ENCODE measurements around the gene RANGRF.
"Not testable (repeated sequence)": the region's sequence is repeated elsewhere in the genome, so short reads cannot be mapped to it uniquely, and the experiment has no call there.

RANGRF gene, protein sequence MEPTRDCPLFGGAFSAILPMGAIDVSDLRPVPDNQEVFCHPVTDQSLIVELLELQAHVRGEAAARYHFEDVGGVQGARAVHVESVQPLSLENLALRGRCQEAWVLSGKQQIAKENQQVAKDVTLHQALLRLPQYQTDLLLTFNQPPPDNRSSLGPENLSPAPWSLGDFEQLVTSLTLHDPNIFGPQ

DNA sequence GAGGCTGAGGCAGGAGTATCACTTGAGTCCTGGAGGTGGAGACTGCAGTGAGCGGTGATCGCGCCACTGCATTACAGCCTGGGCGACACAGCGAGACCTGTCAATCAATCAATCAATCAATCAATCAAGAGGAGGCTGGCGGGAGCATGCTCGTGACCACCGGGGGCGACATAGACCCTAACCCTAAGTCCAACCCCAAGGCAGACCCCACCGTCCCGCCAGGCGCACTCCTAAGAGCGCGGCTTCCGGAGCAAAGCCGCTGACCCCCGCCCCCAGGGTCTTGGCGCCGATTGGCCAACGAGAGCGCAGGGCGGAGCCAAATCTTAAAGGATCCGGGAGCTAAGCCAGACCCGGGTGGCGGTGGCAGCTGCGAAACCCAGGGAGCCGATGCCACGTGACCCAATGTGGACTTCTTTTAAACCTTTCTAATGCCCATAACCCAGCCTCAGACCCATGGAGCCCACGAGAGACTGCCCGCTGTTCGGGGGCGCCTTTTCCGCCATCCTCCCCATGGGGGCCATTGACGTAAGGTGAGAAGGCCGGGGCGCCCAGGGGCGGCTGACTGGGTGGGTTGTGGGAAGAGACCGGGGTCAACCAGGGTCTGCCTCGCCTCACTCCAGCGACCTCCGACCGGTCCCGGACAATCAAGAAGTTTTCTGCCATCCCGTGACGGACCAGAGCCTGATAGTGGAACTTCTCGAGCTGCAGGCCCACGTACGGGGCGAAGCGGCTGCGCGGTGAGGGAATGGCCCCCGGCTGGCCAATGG is at the start of gene RANGRF:
Gene RANGRF (plus strand): TSS at position 335 of the 767 bp plus-strand sequence. CDS start 119 bp downstream, at position 454.
- DNase-seq (ENCODE audit: low read depth in 1 of 2, low spot score in 1 of 2) = peak; percentile 69 to 70

DNA sequence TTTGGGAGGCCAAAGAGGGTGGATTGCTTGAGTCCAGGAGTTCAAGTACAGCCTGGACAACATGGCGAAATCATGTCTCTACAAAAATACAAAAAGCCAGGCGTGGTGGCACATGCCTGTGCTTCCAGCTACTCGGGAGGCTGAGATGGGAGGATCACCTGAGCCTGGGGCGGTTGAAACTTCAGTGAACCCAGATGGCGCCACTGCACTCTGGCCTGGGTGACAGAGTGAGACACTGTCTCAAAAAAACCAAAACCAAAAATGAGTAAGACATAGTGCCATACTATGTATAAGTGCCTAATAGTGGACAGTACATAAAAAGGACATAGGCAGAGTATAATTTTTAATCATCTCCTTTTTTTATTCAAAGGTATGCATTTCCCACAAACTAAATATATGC is 44.6 kb upstream of the RANGRF start:
- no peak for DNase-seq (ENCODE audit: low read depth in 1 of 2, low spot score in 1 of 2)

DNA sequence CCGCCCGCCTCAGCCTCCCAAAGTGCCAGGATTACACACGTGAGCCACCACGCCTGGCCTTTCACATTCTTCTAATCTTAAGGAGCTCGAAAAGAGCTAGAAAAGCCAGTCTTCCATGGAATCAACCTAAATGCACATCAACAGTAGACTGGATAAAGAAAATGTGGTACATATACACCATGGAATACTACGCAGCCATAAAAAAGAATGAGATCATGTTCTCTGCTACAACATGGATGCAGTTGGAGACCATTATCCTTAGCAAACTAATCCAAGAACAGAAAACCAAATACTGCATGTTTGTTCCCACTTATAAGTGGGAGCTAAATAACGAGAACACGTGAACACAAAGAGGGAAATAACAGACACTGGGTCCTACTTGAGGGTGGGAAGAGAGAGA is 43.7 kb upstream of the RANGRF start:
- no peak for DNase-seq (ENCODE audit: low read depth in 1 of 2, low spot score in 1 of 2)

DNA sequence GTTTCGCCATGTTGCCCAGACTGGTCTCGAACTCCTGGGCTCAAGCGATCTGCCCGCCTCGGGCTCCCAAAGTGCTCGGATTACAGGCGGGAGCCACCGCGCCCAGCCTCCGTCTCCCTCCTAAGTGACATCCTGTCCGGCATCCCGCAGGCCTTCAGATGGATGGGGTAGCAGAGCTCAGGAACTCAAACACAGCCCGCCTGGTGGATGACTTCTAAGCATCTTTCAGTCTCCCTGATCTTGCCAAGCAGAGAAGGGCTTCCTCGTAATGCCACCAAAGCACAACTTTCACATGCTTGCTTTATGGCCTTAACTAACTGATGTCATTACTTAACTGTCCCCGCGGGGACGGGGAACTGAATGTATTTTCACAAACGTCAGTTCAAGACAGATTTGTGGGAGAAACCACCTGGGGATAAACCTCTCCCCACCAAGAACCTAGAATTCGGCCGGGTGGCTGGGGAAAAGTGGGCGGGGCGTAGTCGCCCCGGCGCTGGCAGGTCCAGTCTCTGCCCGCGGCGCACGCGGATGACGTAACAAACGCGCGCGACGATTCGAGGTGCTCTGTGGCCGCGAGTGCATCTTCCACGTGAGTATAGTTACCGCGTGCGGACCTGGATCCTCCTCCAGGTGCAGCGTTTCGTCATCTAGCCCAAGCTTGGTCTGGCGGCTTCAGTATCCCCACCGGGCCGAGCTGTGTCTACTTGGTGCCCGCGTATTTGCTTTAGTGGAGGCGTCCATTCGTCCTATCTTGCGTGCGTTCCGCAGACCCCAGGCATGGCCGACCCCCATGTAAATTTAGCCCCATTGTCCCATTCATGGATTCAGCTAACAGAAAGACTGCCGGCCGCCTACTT is 39.5 kb upstream of the RANGRF start, which contains the start of gene PFAS:
Gene PFAS (plus strand): TSS at position 539 of the 857 bp plus-strand sequence. CDS start 4,649 bp downstream, outside the sequence.
- DNase-seq (ENCODE audit: low read depth in 1 of 2, low spot score in 1 of 2) = peak; percentile 93 to 96

DNA sequence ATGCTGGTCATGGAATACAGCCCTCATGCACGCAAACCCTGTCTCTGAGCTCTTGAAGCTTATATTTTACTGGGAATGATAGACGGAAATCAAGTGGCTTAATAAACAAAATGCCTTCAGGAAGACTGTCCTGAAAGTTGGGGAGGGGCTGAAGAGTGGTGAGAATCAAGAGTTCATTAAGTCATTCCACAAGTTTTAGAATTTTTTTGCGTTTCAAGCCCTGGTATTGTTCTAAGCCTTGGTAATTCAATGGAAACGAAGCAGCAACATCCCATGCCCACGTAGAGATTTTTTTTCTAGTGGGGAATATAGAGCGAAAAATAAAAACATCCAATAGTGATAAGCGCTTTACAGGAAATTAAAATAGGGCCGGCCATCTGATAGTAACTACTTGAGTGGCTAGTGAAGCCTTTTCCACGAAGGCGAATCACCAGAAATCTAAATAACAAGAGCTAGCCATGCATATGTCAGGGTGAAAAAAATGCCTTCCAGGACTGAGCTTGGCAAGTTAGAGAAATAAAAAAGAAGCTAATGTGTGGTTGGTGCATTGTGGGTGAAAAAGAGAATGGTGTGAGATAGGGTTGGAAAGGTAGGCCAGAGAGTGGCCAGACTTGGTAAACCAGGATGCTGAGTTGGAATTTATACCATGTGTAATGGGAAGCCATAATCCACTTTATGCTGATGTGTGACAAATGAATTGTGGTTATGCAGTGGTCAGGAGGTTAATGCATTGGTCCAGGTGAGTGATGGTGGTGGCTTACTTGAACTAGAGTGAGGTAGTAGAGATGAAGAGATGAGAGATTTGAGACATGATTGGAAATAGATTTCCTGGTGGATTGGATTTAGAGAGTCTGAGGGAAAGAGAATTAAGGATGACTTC is 38.6 kb upstream of the RANGRF start:
- no peak for DNase-seq (ENCODE audit: low read depth in 1 of 2, low spot score in 1 of 2)

DNA sequence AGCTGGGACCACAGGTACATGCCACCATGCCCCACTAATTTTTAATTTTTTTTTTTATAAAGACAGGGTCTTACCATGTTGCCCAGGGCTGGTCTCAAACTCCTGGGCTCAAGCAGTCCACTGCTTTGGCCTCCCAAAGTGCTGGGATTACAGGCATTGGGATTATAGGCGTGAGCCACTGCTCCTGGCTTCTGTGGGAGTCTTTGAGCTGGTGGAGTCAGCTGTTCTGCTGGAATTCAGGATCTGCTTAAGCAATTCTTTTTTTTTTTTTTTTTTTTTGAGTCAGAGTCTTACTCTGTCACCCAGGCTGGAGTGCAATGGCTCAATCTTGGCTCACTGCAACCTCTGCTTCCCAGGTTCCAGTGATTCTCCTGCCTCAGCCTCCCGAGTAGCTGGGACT is 37.1 kb upstream of the RANGRF start:
- not testable (repeated sequence) for DNase-seq (ENCODE audit: low read depth in 1 of 2, low spot score in 1 of 2)

DNA sequence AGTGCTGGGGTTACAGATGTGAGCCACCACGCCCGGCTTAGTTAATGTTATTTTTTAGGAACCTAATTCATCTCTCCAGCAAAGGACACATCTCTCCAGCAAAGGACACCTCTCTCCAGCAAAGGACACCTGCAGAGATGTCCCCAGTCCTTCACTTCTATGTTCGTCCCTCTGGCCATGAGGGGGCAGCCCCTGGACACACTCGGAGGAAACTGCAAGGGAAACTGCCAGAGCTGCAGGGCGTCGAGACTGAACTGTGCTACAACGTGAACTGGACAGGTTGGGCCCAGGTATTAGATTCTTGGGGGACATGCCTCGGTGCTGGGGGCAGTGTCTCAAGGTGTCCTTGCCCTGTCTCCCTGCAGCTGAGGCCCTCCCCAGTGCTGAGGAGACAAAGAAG is 34.7 kb upstream of the RANGRF start:
- no peak for DNase-seq (ENCODE audit: low read depth in 1 of 2, low spot score in 1 of 2)

DNA sequence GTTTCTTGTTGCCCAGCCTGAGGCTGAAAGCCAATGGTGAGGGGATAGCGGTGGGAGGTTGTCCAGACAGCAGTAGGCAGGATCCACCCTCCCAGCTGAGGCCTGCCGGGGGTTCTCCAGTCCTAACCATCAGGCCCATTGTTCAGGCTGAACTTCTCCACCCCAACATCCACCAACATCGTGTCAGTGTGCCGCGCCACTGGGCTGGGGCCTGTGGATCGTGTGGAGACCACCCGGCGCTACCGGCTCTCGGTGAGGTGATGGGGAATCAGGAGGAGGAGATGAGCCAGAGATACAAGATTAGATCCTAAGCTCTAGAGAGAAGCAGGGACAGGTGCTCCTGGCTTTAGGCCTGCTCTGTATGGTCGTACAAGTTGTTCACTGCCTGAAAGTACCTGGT is 33.6 kb upstream of the RANGRF start:
- DNase-seq (ENCODE audit: low read depth in 1 of 2, low spot score in 1 of 2) = no peak

DNA sequence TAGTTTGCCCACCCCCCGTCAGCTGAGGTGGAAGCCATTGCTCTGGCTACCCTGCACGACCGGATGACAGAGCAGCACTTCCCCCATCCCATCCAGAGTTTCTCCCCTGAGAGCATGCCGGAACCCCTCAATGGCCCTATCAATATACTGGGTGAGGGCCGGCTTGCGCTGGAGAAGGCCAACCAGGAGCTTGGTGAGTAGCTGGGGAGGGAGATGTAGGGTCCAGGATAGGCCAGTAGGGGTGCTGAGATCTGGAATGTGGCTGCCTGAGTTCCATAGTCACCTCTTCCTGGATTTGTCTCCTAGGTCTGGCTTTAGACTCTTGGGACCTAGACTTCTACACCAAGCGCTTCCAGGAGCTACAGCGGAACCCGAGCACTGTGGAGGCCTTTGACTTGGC is 33.0 kb upstream of the RANGRF start:
- no peak for DNase-seq (ENCODE audit: low read depth in 1 of 2, low spot score in 1 of 2)

DNA sequence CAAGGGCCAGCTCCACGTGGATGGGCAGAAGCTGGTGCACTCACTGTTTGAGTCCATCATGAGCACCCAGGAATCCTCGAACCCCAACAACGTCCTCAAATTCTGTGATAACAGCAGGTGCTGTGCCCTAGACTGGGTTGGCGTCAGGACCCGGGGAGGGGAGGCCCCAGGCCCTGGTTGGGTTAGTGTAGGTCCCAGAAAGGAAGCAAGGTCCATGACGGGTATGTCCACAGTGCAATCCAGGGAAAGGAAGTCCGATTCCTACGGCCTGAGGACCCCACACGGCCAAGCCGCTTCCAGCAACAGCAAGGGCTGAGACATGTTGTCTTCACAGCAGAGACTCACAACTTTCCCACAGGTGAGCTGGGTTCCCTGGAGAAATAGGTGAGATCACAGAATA is 32.2 kb upstream of the RANGRF start:
- DNase-seq (ENCODE audit: low read depth in 1 of 2, low spot score in 1 of 2) = no peak

DNA sequence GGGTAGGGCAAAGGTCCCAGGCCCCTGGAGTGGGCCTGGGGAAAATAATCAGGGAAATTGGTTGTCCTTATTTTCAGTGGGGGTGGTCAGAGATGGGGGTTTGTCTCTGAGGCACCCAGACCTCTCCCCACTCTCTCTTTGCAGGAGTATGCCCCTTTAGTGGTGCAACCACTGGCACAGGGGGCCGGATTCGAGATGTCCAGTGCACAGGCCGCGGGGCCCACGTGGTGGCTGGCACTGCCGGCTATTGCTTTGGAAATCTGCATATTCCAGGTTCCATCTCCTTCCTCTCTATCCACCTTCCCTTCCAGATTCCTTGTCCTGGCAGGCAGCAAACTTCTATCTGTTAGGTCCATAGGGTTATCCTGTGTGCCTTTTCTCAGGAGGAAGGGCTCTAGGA is 31.8 kb upstream of the RANGRF start:
- DNase-seq (ENCODE audit: low read depth in 1 of 2, low spot score in 1 of 2) = no peak

DNA sequence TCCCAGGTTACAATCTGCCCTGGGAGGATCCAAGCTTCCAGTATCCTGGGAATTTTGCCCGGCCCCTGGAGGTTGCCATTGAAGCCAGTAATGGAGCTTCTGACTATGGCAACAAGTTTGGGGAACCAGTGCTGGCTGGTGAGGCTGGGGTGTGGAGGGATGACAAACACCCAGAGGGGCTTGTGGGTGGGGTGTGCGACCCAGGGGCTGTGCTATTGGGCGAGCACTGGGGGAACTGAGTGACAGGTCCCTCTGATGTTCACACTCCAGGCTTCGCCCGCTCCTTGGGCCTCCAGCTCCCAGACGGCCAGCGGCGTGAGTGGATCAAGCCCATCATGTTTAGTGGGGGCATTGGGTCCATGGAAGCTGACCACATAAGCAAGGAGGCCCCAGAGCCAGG is 30.7 kb upstream of the RANGRF start:
- no peak for DNase-seq (ENCODE audit: low read depth in 1 of 2, low spot score in 1 of 2)

DNA sequence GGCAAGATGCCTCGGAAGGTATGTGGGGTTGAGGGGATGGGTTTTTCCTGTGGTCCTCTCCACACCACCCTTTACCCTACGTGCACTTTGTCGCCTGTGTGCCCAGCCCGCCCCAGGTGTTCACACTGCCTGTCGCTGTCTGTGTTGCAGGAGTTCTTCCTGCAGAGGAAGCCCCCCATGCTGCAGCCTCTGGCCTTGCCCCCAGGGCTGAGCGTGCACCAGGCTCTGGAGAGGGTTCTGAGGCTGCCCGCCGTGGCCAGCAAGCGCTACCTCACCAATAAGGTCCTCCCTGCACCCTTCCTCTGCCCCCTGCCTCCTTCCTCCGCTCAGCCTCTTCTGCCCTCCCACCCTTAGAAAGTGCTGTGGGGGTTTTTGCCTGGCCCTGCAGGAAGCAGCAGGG is 24.1 kb upstream of the RANGRF start:
- no peak for DNase-seq (ENCODE audit: low read depth in 1 of 2, low spot score in 1 of 2)

DNA sequence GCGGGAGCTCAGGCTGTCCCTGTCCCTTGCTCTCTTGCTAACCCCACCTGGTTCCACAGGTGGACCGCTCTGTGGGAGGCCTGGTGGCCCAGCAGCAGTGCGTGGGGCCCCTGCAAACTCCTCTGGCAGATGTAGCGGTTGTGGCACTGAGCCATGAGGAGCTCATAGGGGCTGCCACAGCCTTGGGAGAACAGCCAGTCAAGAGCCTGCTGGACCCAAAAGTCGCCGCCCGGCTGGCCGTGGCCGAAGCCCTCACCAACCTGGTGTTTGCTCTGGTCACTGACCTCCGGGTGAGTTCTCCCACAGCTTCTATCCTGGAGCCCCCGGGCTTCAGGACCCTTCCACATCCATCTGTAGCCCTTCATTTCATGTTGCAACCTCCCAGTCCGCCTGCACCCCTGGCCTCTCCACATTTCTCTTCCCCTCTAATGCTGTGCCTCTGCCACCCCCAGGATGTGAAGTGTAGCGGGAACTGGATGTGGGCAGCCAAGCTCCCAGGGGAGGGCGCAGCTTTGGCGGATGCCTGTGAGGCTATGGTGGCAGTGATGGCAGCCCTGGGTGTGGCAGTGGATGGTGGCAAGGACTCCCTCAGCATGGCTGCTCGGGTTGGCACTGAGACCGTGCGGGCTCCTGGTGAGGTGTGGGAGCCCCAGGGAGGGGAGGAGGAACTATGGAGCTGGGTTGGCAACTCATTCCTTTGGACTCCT is 23.5 kb upstream of the RANGRF start:
- no peak for DNase-seq (ENCODE audit: low read depth in 1 of 2, low spot score in 1 of 2)

DNA sequence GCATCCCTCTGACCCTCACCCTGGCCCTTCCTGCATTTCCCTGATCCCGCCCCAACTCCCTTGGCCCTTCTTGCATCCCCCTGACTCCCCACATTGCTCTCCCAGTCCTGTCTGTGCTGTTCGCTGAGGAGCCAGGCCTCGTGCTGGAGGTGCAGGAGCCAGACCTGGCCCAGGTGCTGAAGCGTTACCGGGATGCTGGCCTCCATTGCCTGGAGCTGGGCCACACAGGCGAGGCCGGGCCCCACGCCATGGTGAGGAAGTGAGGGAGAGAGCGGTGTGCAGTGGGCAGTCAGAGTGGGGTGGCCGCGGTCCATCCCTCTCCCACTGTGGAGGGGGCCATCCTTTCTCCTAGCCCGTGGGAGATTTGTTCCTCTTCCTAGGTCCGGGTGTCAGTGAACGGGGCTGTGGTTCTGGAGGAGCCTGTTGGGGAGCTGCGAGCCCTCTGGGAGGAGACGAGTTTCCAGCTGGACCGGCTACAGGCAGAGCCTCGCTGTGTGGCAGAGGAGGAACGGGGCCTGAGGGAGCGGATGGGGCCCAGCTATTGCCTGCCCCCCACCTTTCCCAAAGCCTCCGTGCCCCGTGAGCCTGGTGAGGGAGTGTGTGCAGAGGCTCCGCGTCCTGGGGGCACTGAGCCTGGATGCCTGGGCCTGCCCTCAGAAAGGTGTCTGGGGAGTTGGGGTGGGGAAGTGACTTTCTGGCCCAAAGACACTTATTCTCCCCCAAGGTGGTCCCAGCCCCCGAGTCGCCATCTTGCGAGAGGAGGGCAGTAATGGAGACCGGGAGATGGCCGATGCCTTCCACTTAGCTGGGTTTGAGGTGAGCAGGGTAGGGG is 21.6 kb upstream of the RANGRF start:
- DNase-seq (ENCODE audit: low read depth in 1 of 2, low spot score in 1 of 2) = no peak

DNA sequence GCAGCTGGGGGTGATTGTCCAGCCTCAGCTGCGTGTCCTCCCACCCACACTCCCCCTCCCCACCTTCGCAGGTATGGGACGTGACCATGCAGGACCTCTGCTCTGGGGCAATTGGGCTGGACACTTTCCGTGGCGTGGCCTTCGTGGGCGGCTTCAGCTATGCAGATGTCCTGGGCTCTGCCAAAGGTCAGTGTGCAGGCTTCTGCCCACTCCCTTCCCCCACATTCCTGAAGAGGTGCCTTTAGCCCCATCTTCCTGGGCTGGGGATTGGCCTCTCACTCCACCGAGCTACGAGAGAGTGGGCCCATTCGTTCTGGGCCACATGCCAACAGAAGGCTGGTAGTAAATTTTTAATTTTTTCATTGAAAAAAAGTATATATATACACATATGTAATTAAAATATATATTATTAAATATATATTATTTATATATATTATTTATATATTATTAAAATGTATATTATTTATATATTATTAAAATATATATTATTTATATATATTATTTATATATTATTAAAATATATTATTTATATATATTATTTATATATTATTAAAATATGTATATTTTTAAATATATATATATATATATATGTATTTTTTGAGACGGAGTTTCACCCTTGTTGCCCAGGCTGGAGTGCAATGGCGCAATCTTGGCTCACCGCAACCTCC is 20.9 kb upstream of the RANGRF start:
- DNase-seq (ENCODE audit: low read depth in 1 of 2, low spot score in 1 of 2) = no peak

DNA sequence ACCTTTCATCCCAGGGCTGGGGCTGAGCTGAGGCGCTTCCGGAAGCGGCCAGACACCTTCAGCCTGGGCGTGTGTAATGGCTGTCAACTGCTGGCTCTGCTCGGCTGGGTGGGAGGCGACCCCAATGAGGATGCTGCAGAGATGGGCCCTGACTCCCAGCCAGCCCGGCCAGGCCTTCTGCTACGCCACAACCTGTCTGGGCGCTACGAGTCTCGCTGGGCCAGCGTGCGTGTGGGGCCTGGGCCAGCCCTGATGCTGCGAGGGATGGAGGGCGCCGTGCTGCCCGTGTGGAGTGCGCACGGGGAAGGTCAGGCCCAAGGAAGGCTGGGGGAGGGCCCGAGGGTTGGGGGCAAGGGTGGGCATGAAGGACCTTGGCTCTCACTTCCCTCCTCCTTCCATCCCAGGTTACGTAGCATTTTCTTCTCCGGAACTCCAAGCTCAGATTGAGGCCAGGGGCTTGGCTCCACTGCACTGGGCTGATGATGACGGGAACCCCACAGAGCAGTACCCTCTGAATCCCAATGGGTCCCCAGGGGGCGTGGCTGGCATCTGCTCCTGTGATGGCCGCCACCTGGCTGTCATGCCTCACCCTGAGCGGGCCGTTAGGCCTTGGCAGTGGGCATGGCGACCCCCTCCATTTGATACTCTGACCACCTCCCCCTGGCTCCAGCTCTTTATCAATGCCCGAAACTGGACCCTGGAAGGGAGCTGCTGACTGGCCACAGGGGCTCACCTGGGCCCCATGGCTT is 19.7 kb upstream of the RANGRF start:
- DNase-seq (ENCODE audit: low read depth in 1 of 2, low spot score in 1 of 2) = no peak

DNA sequence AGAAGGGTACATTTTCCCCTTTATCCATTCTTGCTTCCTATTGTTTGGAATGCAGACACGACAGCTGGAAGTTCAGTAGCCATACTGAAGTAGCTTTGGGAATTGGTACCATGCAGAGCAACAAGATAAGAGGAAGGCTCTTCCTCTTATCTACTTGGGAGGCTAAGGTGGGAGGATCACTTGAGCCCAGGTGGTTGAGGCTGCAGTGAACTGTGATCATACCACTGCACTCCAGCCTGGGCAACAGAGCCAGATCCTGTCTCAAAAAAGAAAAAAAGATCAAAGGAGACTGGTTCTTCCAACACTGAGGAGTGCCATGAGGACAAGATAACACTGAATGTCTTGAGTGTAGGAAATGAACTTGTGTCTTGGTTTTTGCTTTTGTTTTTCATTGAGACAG is 16.0 kb upstream of the RANGRF start:
- no peak for DNase-seq (ENCODE audit: low read depth in 1 of 2, low spot score in 1 of 2)
